AG08396 (cell line): ENCODE results near the gene COX7B.
"Not testable (repeated sequence)": the region's sequence is repeated elsewhere in the genome, so short reads cannot be mapped to it uniquely, and the experiment has no call there.

ENCODE experiments used
- DNase-seq: peaks from one replicate; pipeline ENCODE4 v3.0.0; 2012; ENCODE audit warnings: low spot score, mixed read lengths

COX7B gene

GRCh38 chrX:77899081-77899828 is at the start of gene COX7B:
Gene COX7B (plus strand): TSS chrX:77899468. CDS start chrX:77899554, 86 bp downstream.
- peak; percentile 41 for DNase-seq

- DNase-seq = no peak
Measured at GRCh38 chrX:77875372-77875771, 23.9 kb upstream of the COX7B start.

GRCh38 chrX:77881418-77881817 is 17.9 kb upstream of the COX7B start:
- DNase-seq = not testable (repeated sequence)

GRCh38 chrX:77892887-77893286 is 6.4 kb upstream of the COX7B start:
- no peak for DNase-seq

GRCh38 chrX:77893713-77894112 is 5.6 kb upstream of the COX7B start:
- no peak for DNase-seq

GRCh38 chrX:77894921-77895886 is 4.1 kb upstream of the COX7B start, which contains the start of gene MAGT1:
Gene MAGT1 (minus strand): TSS chrX:77895435. CDS start chrX:77895410, 25 bp downstream.
- DNase-seq = peak; percentile 76

- no peak for DNase-seq
Measured at GRCh38 chrX:77900688-77901087, 1.4 kb downstream of the COX7B start.

GRCh38 chrX:77901506-77901905 is 2.2 kb downstream of the COX7B start:
- no peak for DNase-seq

- peak; percentile 85 for DNase-seq
Measured at GRCh38 chrX:77910108-77910840, 11.0 kb downstream of the COX7B start, which contains the start of gene ATP7A. Gene ATP7A (plus strand): TSS chrX:77910693. CDS start chrX:77971642, 60,949 bp downstream.

- no peak for DNase-seq
Measured at GRCh38 chrX:77917294-77917933, 18.1 kb downstream of the COX7B start.

GRCh38 chrX:77918568-77918967 is 19.3 kb downstream of the COX7B start:
- no peak for DNase-seq

GRCh38 chrX:77919370-77919769 is 20.1 kb downstream of the COX7B start:
- DNase-seq = not testable (repeated sequence)

- no peak for DNase-seq
Measured at GRCh38 chrX:77922787-77923186, 23.5 kb downstream of the COX7B start.

GRCh38 chrX:77924320-77924859 is 25.1 kb downstream of the COX7B start:
- no peak for DNase-seq

- no peak for DNase-seq
Measured at GRCh38 chrX:77925764-77926163, 26.5 kb downstream of the COX7B start.

- DNase-seq = no peak
Measured at GRCh38 chrX:77930581-77930980, 31.3 kb downstream of the COX7B start.

- DNase-seq = no peak
Measured at GRCh38 chrX:77935886-77936285, 36.6 kb downstream of the COX7B start.

- DNase-seq = no peak
Measured at GRCh38 chrX:77936299-77936698, 37.0 kb downstream of the COX7B start.

GRCh38 chrX:77937291-77937690 is 38.0 kb downstream of the COX7B start:
- DNase-seq = no peak

GRCh38 chrX:77938083-77938680 is 38.9 kb downstream of the COX7B start:
- no peak for DNase-seq

GRCh38 chrX:77945031-77945430 is 45.8 kb downstream of the COX7B start:
- not testable (repeated sequence) for DNase-seq
